ENCODE results near the gene C5orf15. TPM values are rescaled to one million over a fixed set of nuclear protein-coding genes. Genes with fewer than 3 reads are reported as not detected.

C5orf15 gene
- total RNA-seq, 1 donor from 2014 or later, result 59.5 TPM

DNA sequence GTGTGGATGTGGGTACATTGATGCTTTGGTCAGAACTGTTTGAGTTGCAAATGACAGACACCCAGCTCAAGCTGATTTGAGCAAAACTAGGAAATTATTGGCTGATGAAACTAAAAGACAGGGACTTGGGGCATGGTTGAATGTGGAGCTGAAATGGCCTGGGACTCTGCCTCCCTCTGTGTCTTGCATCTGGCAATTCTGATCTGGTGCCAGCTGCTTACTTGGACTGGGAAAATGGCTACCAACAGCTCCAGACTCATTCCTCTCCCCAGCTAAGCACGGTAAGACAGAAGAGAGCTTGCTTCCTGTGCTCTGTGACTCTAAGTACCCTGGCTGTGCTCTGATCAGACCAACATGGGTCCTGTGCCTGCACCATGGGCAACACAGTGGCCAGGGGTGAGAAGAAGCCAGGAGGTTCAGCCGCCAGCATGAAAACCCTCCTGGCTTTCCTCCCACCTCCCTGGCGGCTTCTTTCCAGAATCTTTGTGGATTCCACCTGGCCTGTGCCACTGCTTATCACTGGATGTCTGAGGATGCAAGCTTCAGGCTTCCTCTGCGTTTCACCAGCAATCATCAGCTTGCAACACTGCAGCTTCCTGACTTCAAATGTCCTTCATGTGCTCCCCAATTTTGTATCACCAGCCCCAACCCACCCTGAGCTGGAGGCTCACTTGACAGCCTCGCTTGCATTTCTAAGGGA lies 44.1 kb downstream of the C5orf15 start:
- DNase-seq (ENCODE audit: low spot score), result no peak

DNA sequence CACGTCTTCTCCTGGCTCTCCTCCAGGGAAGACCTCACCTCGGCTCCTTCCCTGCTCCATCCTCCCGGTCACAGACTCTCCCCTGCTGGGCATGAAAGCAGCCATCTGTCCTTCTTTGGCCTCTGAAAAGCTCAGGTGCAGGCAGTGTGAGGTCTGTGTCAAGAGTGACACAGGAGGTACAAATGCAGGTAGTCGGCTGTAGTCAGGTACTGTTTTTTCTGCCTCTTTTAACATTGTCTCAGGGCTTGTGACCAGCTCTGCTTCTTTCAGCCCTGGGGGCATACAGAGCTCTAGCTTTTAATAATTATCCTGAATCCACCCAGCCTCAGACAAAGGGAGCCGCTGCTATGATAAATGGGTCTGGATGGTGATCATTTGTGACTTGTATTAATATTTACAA lies 46.4 kb downstream of the C5orf15 start:
- DNase-seq (ENCODE audit: low spot score), result no peak

DNA sequence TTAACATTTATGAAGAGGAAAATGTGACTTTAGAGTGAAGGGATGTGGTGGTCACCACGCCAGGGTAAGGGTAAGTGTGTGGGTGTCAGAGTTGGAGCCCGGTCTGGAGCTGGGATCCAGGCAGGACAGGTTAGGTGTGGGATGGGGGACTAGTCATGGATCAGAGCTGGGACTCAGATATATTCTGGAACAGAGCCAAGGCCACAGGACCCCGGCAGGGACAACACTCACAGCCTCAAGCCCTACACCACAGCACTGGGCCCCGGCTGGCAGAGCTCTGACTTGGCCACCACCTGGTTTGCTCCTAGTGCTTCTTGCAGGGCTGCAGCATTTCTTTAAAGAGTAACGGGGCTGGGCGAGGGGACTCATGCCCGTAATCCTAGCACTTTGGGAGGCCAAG lies 47.4 kb downstream of the C5orf15 start:
- DNase-seq (ENCODE audit: low spot score), result no peak

- DNase-seq (ENCODE audit: low spot score), result no peak
These were observed 49.0 kb downstream of the C5orf15 start for GRCh38 chr5:133919148-133920136.

- DNase-seq (ENCODE audit: low spot score), result no peak
These were observed 49.7 kb downstream of the C5orf15 start for GRCh38 chr5:133918731-133919130.

- DNase-seq (ENCODE audit: low spot score), result no peak
These were observed 50.1 kb downstream of the C5orf15 start for GRCh38 chr5:133918316-133918715.

- DNase-seq (ENCODE audit: low spot score), result no peak
These were observed 50.6 kb downstream of the C5orf15 start for GRCh38 chr5:133917785-133918184.

DNA sequence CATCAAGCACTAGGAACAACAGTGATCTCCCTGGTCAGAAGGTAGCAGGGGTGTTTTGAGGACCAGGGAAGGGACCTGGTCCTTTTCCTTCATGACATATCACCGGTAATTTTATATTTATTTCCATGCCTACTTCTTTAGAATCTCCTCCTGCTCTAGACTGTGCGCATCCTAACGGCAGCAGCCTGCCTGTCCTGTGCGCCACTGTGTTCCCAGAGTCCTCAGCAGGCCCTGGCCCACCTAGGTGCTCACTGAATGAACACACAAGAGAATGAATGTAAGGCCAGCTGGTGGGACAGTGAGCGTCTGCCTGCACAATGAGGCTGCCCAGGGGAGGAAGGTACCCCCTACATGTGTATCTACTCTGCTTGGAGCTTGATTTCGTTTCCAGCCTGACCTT lies 51.5 kb downstream of the C5orf15 start:
- no peak for DNase-seq (ENCODE audit: low spot score)

GRCh38 chr5:133916479-133916878 lies 51.9 kb downstream of the C5orf15 start:
- DNase-seq (ENCODE audit: low spot score), result no peak

GRCh38 chr5:133914434-133914833 lies 54.0 kb downstream of the C5orf15 start:
- no peak for DNase-seq (ENCODE audit: low spot score)

DNA sequence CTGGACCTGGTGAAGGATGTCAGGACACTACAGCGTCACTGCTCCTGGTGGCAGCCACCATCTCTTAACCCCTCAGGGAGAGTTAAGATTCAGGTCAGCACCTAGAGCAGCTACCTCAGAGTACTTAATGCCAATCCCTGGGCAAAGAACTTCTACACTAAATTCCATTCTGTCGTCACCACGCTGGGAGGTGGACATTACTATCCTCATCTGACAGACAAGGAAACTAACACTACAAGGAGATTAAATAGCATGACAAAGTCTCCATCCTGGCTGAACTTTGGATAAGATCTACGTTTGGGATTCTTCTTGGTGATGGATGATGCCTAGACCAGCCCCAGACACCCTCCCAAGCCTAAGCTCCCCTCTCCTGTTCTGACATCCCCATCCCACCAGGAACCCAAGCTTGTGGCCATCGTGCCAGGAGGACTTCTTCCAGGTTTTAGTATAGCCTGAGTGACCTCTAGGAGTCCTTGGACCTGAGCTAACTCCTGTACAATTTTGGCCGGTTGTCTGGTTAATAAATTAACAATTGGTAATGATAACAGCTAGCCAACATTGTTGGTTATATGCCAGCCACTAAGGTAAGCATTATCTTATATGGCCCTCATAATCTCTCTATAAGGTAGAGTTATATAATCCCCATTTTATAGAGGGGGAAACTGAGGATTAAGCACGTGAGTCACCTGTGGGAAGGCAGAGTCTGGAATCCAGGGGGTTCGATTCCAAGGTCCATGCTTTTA lies 54.8 kb downstream of the C5orf15 start:
- DNase-seq (ENCODE audit: low spot score), result no peak

- DNase-seq (ENCODE audit: low spot score), result no peak
These were observed 55.5 kb downstream of the C5orf15 start for GRCh38 chr5:133912951-133913350.

GRCh38 chr5:133910571-133910970 lies 57.9 kb downstream of the C5orf15 start:
- no peak for DNase-seq (ENCODE audit: low spot score)

DNA sequence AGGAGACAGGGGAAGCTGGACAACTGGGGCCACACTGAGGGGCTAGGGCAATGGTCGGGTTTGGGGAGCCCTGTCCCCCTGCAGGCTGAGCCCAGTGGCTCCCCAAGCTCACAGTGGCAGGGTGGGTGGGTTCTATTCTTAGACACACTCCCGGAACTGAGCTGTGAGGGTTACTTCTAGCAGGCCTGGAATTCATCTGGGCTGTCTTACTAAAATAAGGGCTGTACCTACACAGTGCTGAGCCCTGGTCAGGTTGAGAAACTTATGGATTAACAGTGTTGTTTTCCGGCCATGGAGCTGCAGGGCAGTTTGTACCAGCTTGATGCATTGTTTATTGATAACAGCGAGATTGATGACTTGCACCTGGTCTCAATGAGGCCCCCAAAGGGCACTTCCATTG lies 58.8 kb downstream of the C5orf15 start:
- DNase-seq (ENCODE audit: low spot score), result no peak

DNA sequence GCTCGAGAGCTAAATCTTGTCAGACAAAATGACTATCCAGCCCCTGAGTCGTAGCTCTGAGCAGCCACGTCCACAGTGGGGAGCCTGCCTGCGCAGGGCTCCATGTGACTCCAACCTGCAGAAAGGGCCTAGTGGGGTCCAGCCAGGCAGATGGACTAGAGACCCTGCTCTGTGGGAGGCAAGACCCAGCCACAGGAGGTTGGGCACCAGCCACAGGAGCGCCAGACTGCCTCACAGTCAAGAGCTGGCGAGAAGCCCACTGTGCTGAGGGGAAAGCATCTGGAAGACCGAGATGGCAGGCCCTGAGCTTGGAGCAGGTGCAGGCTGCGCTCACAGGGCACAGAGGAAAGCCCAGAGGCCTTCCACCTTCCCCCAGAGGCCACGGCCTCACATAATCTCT lies 61.4 kb downstream of the C5orf15 start:
- DNase-seq (ENCODE audit: low spot score), result no peak

DNA sequence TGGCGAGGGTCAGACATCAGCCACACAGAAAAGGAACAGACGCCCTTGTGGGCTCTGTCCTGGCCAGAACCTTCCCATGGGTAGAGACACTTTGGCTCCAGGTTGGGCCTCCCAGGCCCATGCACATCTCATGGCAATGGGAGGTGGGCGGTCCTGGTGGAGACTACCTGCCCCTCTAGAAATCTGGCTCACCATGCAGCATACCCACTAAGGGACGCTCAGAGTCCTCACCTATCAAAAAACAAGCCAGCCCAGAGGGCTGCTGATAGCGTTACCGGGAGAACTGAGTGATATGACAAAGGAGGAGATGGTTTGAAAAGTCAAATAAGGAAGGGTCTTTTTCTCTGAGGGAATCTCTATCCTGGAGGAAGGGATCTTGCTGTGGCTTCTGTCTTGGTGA lies 62.1 kb downstream of the C5orf15 start:
- DNase-seq (ENCODE audit: low spot score), result no peak

Other genes starting within 250 kb of the C5orf15 start
- gene VDAC1, start 36.4 kb upstream of the C5orf15 start, total RNA-seq (ENCODE audit: insufficient read depth, low replicate concordance), result 207 TPM
- 0.96 TPM for gene TCF7, start 146.1 kb upstream of the C5orf15 start, total RNA-seq (ENCODE audit: insufficient read depth, low replicate concordance)
- gene SKP1, start 208.3 kb upstream of the C5orf15 start, total RNA-seq (ENCODE audit: insufficient read depth, low replicate concordance), result 83.3 TPM

Measured in umbilical cord (tissue), 2 donors.